NCI-H526 treated with DMSO at 0.1 percent for 48 hours (cell line): ENCODE results near the gene JAZF1.
"Not testable (repeated sequence)": the region's sequence is repeated elsewhere in the genome, so short reads cannot be mapped to it uniquely, and the experiment has no call there.

Experiments
- DNase-seq: peaks from one replicate; lab custom pipeline; 2025; lab: John Stamatoyannopoulos, UW

Gene JAZF1

GRCh38 chr7:27912751-27913150 lies 267.8 kb downstream of the JAZF1 start:
- DNase-seq: no peak

GRCh38 chr7:27911920-27912319 lies 268.7 kb downstream of the JAZF1 start:
- no peak for DNase-seq

DNA sequence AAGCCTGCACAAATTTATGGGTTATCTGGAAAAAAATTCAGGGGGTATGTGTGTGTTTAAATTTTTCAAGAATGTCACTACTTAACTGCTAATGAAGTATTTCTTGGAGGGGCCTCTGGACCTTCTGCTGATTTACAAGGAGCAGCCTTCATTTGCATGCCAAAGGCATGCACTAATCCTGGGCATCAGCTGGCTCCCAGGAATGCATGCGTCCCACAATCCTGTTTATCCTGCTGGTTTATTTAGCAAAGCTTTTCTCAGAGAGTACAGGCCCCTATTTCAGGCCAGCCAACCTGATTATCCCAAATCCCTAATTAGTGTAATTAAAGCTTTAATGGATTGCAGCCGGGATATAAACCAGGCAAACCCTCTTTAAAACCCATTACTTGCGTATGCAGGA lies 270.3 kb downstream of the JAZF1 start:
- DNase-seq: no peak

DNA sequence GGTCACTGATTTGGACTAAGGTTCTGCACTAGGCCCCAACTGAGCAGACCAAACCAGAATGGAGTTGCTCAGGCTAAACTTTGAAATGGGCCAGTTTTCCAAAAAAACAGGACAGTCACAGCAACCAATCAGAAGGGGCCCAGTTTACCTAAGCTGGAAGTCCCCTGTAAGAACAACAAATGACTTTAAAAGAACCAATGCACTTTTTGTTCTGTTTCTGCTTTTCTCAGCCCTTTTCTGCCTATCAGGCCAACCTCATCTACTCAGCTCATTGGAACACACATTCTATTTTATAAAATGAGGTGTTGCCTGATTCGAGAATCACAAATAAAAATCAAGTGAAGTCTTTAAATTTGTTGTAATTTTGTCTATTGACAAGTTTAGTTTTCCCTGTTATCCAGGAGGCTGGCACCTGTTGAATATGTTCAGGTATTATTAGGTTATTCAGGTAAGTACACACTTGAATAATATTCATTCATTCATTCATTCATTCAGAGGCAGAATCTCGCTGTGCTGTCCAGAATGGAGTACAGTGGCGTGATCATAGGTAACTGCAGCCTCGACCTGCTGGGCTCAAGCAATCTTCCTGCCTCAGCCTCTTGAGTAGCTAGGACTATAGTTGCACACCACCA lies 271.9 kb downstream of the JAZF1 start:
- no peak for DNase-seq

DNA sequence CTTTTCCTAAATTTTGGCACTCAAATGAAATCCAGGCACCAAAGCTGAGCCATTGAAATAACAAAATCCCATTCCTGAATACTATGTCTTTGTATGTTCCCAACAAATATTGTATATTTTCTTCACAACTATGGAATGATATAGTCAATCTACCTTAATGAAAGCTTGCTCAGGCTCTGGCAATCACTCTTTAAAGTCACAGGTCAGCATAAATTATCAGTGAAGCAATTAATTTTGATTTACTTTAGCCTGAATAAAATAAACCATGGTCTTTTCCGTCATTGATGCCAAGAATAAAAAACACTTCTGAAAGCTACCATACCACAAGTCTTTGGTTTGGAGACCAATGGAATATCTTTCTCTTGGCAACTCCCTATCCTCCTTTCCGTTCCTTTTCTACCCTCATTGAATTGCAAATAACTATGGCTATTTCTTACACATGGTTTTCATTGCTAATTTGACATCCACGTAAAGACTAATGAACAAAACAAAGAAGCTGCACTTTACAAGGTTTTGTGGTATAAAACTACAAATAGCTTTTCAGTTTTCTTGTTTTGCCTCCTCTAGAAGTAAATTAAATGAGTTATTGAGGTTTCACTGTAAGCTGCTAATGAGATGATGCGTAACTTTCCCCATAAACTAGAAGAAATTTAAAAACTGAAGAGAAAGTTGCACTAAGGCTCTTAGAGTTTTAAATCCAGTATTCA lies 274.1 kb downstream of the JAZF1 start:
- no peak for DNase-seq

DNA sequence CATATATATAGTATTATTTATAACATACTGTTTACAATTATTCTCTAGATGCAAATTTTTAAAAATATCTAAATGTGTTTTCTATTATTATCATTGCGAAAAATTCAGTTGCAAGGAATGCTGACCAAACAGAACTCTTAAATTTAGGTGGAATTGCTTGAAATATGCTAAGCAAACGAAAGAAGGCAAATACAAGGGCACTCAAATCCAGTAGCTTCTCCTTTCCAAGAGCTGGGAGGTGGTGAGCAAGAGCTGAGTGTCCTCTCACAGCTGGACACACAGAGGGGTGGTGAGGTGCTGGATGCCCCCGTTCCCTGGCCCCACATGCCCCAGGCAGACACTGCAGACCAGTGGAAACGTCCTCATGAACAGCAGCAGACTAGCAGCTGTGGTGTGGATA lies 274.6 kb downstream of the JAZF1 start:
- DNase-seq: no peak

GRCh38 chr7:27901028-27901760 lies 279.4 kb downstream of the JAZF1 start:
- no peak for DNase-seq

DNA sequence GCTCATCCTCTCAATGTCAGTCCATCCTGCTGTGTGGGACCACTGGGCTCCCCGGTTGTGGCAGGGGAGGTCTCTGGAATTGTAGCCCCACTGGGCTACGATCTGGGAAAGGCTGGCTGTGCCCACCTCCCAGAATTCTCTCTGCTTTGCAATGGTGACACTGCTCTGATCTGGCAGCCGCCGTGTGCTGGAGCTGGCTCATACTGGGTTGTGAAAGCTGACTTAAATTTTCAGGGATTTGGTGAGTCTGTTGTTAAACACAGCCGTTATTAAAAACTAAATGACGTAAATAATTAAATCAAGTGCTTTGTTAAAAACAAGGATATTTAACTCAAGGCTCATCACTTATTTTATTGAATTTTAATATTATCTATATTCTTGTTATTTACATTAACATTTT lies 280.6 kb downstream of the JAZF1 start:
- DNase-seq: no peak

DNA sequence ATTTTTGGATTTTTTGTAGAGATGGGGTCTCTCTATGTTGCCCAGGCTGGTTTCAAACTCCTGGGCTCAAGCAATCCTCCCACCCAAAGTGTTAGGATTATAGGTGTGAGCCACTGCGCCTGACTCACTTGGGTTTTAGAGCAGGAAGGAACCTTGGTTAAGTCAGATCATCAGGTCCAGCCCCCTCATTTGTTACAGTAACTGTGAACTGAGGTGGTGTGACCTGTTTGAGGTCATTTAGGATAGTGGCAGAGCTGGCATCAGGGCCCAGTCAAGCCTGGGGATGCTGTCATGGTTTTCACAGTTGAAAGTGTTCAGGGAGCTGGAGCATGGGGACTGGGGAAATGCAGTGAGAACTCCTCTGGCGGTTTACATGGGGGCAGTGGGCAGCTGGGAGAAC lies 281.0 kb downstream of the JAZF1 start:
- no peak for DNase-seq

GRCh38 chr7:27897441-27897847 lies 283.2 kb downstream of the JAZF1 start:
- DNase-seq: no peak

GRCh38 chr7:27897001-27897400 lies 283.6 kb downstream of the JAZF1 start:
- no peak for DNase-seq

GRCh38 chr7:27895551-27895950 lies 285.0 kb downstream of the JAZF1 start:
- DNase-seq: no peak

DNA sequence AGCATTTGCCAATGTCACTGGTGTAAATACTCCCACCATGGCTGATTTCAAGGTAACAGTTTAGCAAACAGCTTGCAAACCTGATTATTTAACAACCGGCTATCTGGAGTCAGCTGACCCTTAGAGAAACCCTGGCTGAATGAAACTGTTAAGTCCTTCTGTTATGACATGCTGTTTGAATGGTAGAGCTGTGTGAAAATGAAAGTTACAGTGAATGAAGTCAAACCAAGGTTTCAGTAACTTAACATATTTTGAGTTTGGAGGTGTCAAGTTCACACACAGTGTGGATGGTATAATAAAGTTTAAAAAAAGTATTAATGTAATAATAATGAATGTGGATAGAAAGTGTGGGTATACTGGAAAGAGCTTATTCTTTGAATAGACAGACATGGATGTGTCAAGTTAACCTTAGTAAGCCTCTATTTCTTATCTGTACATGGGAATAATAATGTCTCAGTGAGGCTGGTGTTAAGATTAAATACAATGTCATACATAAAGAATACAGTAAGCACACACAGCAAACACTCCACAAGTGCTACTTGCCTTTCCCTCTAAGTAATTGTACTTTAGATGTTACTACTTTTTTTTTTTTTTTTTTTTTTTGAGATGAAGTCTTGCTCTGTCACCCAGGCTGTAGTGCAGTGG lies 290.3 kb downstream of the JAZF1 start:
- DNase-seq: no peak

DNA sequence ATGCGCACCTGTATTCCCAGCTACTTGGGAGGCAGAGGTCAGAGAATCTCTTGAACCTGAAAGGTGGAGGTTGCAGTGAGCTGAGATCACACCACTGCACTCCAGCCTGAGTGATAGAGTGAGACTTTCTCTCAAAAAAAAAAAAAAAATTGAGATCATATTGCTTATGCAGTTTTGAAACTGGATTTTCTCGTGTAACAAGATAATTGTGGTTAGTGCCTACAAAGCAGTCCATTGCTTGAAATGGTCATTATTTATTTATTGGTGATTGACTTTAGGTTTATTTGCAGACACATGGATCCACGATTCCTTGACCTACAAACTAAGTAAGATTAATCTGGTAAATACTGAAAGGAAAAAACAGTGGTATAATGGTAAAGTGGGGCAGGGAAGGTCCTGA lies 290.8 kb downstream of the JAZF1 start:
- DNase-seq: no peak

- no peak for DNase-seq
Observed at GRCh38 chr7:27888736-27889135, 291.9 kb downstream of the JAZF1 start.

DNA sequence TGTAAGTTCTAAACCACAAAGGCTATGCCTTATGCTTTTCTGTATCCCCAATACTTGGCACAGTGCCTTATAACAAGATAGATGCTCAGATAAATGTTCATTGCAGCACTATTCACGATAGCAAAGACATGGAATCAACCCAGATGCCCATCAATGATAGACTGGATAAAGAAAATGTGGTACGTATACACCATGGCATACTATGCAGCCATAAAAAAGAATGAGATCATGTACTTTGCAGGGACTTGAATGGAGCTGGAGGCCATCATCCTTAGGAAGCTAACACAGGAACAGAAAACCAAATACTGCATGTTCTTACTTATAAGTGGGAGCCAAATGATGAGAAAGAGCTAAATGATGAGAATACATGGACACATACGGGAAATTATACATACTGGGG lies 293.9 kb downstream of the JAZF1 start:
- DNase-seq: not testable (repeated sequence)

- DNase-seq: no peak
Observed at GRCh38 chr7:27885652-27886051, 294.9 kb downstream of the JAZF1 start.

- DNase-seq: no peak
Observed at GRCh38 chr7:27883696-27884095, 296.9 kb downstream of the JAZF1 start.

DNA sequence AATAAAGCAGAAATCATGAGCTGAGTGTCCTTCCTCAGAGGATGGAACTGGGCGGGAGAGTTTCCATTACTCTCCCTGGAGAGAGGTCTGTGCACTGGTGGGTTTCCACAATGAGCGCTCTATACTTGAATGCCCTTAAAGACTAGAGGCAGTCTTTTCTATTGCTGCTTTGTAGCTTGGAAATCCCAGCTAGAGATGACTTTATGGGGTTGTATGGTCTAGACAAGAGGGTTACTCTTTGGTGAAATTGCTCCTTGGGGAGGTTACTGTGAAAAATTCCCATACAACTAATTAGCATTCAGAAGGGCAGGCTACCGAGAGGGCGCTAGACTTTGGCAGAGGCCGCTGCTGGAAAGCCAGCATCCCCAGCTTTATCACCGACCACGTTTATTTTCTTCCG lies 303.8 kb downstream of the JAZF1 start:
- no peak for DNase-seq

DNA sequence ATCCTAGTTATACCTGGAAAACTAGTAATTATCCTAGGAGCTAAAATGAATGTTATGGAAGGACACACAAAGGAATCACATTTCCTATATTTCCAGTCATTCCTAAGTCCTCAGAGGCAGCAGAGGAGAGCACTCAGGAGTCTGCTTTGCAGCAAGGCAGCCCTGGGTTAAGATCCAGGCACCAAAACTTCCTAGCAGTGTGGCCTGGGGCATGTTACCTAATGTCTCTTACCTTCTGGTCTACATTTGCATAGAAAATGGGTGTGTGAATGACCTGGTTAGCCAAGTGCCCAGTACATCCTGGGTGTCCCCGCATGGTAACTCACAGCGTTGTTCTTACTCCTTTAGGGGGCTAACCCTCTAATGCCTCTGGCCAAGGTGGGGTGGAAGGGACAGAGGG lies 304.8 kb downstream of the JAZF1 start:
- DNase-seq: no peak

- DNase-seq: no peak
Observed at GRCh38 chr7:27875061-27875460, 305.5 kb downstream of the JAZF1 start.

GRCh38 chr7:27873981-27874957 lies 306.3 kb downstream of the JAZF1 start:
- no peak for DNase-seq
